ENCODE results near the gene PHACTR4.
"Not testable (repeated sequence)": the region's sequence is repeated elsewhere in the genome, so short reads cannot be mapped to it uniquely, and the experiment has no call there.

The PHACTR4 gene

DNA sequence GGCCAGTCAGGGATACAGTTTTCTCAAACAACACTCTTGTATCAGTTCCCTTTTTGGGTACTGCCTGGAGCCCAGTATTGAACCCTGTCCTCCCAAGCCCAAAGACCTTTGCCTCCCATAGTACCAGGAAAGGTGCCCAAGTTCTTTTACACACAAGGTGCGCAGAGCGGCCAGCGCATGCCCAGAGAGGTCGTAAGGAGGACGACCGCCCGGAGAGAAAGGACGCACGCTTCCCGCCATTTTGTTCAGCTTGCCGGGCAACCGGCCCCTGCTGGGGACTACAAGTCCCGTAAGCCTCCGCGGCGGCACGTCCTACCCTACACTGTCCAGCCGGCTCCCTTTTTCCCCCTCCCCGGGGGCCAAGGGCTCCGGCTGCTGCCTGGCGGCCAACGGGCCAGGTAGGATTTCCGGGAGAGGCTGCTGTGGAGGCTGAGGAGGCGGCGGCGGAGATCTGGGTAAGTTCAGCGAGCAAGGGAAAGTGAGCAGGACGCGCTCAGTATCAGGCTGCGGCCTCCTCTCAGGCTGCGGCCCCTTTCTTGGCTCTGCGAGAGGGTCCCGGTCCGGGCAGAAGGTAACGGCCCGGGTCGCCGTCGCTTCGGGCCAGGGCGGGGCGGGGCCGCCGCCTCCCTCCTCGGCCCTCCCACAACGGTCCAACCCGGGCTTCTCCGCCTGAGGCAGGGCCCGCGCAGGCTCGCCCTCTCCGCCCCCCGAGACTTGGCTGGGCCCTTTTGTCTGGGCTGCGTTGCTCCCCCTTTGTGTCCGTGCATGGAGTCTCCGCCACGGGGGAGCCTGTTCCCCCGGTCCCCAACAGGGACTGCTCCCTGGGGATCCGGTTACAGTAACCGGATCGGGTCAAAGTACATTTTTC, at the start of gene PHACTR4:
Gene PHACTR4, plus strand, starts transcription at position 370 of the 868 bp plus-strand sequence. CDS start 37,708 bp downstream, outside the sequence.
- DNase-seq = peak; percentile 78

DNA sequence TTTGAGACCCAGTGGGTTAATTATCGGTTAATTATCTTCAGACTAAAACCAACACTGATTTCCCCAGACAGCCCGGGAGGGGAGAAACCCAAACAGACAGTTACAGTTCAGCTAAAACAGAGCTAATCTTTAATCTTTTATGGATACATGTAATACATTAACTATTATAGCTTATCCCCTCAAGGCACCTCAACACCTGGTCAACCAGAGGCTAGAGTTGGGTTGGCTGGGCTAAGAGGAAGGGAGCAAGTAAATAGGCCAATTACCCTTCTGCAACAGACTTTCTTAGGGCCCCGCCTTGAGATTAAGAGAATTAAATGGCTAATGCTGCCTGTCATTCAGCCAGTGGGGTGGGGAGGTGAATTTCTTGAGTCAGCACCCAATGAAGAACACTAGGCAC, 47.3 kb upstream of the PHACTR4 start:
- no peak for DNase-seq

DNA sequence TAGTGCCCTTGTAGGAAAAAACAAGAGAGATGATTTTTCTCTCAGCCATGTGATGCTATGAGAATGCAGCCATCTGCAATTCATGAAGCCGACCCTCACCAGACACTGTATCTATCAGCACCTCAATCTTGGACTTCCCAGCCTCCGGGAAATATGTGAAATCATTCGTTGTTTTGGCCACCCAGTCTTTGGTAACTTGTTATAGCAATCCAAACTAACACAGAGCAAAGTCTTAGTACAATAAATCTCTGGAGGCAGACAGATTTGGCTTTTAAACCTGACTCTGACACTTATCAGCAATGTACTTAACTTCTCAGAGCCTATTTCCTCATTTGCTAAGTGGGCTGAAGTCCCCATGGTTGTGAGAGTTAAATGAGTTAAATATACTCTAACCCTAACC, 45.8 kb upstream of the PHACTR4 start:
- no peak for DNase-seq

DNA sequence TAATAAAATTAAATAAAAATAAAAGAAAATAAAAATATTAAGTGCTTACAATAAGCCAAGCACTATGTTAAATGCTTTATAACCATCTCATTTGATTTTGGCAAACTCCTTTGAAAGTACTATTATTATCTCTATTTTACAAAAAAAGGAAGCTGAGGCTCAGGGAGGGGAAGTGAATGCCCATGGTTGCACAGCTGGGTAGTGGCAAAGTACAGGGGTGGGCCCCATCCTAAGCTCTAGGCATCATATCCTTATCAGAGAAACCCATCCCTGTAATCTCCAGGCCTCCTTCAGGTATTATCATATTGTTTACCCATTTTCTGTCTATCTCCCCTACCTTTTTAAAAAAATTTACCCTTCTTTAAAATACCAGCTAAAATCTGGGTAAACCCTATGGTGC, 43.0 kb upstream of the PHACTR4 start:
- no peak for DNase-seq

DNA sequence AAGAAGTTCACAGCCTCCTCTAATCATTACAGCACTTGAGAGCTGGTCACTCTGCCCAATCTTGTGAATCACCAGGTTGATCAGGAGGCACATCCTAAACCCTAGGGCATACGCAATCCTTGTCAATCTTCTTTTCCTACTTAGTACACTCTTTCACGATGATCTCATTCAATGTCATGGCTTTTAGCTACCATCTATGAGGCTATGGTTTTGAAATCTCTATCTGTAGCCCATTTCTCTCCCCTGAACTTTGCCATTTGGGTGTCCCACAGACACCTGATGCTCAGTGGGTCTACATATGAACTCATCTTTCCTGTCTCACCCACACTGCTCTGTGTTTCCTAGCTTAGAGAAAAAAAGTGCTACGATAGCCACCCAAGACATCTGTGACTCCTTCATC, 42.6 kb upstream of the PHACTR4 start:
- no peak for DNase-seq

DNA sequence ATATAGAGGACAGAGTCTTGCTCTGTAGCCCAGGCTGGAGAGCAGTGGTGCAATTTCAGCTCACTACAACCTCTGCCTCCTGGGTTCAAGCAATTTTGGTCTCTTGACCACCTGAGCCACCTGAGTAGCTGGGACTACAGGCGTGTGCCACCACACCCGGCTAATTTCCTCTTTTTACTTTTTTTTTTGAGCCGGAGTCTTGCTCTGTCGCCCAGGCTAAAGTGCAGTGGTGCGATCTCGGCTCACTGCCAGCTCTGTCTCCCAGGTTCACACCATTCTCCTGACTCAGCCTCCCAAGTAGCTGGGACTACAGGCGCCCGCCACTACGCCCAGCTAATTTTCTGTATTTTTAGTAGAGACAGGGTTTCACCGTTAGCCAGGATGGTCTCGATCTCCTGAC, 42.1 kb upstream of the PHACTR4 start:
- DNase-seq = not testable (repeated sequence)

DNA sequence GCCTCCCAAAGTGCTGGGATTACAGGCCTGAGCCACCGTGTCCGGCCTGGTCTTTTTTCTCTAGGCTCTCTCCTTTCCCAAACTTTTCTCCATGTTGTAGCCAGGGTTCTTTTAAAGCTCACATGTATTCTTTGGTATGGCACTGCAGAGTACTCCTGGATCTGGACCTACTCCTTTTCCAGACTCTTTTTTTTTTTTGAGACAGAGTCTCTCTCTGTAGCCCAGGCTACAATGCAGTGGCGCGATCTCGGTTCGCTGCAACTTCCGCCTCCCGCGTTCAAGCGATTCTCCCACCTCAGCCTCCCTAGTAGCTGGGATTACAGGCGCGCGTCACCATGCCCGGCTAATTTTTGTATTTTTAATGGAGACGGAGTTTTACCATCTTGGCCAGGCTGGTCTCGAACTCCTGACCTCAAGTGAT, 41.3 kb upstream of the PHACTR4 start:
- DNase-seq = no peak

DNA sequence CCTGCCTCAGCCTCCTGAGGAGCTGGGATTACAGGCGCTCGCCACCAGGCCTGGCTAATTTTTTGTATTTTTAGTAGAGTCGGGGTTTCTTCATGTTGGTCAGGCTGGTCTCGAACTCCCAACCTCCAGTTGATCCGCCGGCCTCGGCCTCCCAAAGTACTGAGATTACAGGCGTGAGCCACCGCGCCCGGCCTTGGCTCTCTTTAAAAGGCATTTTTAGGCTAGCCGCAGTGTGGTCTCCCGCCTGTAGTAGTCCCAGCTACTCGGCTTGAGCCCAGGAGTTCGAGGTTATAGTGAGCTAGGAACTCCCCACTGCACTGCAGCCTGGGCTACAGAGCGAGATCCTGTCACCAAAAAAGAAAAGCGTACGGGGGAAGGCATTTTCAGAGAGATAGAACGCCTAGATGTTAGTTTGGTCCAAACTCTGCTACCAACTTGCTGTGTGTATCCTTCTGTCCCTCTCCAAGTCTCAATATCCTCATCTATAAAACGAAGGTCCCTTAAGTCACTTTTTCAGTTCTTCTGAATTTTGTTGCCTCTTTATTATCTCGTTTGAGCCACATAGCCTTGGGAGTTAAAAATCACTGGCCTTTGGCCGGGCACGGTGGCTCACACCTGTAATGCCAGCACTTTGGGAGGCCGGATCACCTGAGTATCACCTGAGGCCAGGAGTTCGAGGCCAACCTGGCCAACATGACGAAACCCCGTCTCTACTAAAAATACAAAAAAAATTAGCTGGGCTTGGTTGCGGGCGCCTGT, 40.0 kb upstream of the PHACTR4 start:
- DNase-seq = no peak

DNA sequence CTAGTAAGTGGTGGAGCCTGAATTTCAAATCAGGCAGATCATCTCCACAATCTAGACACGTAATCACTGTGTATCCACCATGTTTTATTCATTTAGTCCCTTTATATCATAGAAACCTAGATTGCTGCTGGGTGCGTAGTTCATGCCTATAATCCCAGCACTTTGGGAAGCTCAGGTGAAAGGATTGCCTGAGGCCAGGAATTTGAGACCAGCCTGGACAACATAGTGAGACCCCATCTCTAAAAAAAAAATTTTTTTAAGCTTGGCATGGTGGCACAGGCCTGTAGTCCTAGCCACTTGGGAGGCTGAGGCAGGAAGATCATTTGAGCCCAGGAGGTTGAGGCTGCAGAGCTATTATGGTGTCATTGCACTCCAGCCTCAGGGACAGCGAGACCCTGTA, 30.6 kb upstream of the PHACTR4 start:
- DNase-seq = no peak

DNA sequence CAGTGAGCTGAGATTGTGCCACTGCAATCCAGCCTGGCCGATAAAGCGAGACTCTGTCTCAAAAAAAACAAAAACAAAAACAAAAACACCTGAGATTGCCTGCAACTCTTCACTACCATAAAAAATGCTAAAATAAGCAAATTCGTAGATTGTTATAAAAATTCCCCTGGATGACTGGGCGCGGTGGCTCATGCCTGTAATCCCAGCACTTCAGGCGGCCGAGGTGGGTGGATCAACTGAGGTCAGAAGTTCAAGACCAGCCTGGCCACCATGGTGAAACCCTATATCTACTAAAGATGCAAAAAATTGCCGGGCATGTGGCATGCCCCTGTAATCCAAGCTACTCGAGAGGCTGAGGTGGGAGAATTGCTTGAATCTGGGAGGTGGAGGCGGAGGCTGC, 30.0 kb upstream of the PHACTR4 start:
- no peak for DNase-seq

DNA sequence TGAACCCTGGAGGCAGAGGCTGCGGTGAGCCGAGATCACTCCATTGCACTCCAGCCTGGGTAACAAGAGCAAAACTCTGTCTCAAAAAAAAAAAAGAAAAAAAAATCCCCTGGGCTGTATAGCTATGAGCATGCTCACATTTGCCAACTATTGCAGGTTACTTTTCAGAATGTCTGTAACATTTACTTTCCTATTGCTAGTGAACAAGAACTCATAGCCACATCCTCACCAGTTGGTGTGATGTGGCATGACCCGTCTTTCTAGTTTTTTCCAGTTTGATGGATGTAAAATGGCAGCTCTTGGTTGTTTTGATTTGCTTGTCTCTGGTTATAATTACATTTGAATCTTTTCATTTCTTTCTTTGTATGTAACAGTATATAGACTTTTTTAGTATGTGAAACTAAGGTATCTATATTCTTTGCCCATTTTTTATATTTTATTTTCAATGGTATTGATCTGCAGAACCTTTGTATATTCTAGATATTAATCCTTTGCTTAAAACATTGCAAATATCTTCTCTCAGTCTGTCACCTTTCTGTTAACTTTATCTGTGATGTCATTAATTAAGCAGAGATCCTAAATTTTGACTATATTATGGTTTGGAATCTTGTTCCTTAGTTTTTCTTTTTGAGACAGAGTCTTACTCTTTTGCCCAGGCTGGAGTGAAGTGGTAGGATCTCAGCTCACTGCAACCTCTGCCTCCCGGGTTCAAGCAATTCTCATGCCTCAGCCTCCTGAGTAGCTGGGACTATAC, 29.1 kb upstream of the PHACTR4 start:
- no peak for DNase-seq

DNA sequence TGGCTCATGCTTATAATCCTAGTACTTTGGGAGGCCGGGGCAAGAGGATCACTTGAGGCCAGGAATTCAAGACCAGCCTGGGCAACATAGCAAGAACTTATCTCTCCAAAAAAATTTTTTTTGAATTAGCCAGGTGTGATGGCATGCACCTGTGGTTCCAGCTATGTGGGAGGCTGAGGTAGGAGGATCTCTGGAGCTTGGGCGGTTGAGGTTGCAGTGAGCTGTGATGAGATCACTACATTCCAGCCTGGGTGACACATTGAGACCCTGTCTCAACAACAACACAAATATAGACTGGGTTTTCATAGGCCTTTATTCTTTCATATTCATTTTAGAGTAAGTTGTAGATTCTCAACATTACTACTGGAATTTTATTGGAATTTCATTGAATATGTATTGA, 27.9 kb upstream of the PHACTR4 start:
- no peak for DNase-seq

DNA sequence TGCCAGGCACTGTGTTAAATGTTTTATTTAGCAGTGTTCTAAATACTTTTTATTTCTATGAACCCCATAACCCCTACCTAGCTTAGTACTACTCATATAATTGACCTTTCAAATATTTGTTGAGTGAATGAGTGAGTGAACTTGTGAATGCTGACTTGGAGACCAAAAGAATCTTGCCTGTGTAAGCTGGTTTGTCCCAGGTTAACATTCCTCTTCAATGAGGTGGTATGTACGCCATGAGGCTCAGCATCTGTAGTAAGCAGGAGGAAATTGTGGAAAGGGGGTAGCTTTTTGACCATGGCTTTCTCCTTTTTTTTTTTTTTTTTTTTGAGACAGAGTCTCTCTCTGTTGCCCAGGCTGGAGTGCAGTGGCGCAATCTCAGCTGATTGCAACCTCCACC, 26.1 kb upstream of the PHACTR4 start:
- DNase-seq = no peak

DNA sequence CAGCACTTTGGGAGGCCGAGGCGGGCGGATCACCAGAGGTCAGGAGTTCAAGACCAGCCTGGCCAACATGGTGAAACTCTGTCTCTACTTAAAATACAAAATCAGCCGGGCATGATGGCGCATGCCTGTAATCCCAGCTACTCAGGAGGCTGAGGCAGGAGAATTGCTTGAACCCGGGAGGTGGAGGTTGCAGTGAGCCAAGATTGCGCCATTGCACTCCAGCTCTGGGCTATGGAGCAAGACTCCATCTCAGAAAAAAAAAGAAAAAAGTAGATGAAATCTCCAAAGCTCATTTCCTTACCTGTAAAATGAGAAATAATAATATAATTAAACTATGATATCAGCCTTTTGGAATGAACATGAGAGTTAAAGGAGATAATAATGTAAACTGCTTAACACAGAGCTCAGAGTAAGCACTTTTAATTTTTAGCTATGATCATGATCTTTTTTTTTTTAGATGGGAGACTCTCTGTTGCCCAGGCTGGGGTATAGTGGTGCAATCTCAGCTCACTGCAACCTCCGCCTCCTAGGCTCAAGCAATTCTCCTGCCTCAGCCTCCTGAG, 16.2 kb upstream of the PHACTR4 start:
- DNase-seq = not testable (repeated sequence)

DNA sequence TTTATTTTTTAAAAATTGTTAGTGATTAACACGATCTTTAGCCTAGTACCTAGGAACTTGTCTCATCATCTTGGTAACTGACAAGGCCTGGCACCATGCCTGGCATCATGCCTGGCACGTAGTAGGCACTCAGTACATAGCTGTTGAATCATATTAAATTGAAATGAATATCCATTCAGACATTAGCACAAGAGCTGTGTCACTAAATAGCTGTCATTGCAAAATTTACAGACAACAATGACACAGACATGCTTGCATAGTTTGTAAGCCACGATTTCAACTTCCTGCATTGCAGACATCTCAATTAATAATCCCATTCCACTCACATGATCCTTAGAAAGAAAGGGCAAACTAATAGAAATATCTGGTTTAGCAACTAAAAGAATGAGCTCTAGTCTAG, 15.4 kb upstream of the PHACTR4 start:
- no peak for DNase-seq

DNA sequence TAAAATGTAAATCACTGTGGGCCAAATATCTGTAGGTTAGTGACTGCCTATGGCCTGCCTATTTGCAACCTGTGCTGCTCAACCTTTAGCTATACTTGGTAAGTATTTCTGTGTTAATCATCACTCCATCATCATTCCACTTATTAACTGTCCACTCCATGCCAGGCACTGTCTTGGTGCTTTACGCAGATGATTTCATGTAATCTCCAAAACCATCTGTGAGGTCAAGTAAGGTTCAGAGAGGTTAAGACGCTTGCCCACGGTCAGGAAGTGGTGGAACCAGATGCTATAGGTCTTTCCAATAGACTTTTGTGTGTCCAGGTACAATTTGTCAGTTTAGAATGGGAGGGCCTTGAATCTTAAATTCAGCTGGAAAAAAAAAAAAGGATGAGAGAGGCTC, 10.8 kb upstream of the PHACTR4 start:
- no peak for DNase-seq

DNA sequence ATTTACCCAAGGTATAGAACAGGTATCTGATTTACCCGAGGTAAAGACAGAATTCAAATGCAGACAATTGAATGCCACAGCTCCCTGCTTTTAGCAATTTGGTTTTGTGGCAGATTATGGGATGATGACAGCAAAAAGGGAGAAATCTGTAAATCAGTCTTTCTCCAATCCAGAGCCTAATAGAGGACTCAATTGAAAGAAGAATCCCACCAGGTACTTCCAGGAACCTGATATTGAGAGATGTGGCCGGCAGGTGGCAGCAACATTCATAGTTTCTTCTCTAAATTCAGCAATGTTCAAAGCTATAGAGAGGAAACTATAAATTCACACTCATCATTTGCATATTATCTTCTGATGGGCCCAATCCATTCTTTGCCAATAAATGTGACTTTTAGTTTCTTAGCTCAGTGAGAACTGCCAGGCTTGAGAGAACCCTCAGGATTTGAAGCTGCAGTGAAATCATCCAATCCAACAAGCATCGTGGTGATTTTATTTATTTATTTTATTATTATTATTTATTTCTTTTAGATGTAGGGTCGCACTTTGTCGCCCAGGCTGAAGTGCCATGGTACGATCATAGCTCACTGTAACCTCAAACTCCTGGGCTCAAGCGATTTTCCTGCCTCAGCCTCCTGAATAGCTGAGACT, 9.8 kb upstream of the PHACTR4 start:
- peak; percentile 8 for DNase-seq

DNA sequence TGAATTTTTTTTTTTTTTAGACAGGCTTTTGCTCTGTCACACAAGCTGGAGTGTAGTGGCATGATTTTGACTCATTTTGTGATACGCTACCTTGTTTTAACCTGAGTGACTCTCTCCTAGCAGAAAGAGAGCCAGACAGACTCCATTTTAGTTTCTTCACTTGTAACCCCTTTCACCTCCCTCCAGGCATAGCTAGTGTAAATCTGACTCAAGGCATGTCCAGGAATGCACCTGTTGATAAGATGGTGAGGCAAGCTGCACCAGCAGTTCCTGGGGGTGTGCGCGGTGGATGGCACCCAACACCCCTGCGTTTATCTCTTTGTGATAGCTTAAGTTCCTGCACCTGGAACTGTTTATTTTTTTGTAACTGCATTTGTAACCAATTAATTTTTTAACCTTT, 4.7 kb upstream of the PHACTR4 start:
- no peak for DNase-seq

DNA sequence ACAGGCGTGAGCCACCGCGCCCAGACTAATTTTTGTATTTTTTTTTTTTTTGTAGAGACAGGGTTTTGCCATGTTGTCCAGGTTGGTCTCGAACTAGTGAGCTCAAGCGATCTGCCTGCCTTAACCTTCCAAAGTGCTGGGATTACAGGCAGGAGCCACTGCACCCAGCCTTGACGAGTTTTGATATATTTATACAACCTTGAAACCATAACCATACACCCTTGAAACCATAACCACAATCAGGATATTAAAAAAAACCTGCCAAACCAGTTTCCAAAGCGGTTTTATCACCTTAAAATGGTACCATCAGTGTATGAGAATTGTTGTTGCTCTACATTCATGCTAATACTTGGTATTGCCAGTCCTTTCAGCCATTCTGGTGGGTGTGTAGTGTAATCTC, 3.7 kb upstream of the PHACTR4 start:
- no peak for DNase-seq

DNA sequence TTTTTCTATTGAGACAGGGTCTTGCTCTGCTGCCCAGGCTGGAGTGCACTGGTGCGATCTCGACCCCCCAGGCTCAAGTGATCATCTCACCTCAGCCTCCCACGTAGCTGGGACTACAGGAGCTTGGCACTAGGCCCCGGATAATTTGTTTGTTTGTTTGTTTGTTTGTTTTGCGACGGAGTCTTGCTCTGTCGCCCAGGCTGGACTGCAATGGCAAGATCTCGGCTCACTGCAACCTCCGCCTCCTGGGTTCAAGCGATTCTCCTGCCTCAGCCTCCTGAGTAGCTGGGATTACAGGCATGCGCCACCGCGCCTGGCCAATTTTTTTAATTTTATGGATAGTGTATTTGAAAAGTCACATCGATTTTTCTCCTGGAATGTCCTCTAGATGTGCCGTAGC, 932 bp upstream of the PHACTR4 start:
- DNase-seq = not testable (repeated sequence)

DNA sequence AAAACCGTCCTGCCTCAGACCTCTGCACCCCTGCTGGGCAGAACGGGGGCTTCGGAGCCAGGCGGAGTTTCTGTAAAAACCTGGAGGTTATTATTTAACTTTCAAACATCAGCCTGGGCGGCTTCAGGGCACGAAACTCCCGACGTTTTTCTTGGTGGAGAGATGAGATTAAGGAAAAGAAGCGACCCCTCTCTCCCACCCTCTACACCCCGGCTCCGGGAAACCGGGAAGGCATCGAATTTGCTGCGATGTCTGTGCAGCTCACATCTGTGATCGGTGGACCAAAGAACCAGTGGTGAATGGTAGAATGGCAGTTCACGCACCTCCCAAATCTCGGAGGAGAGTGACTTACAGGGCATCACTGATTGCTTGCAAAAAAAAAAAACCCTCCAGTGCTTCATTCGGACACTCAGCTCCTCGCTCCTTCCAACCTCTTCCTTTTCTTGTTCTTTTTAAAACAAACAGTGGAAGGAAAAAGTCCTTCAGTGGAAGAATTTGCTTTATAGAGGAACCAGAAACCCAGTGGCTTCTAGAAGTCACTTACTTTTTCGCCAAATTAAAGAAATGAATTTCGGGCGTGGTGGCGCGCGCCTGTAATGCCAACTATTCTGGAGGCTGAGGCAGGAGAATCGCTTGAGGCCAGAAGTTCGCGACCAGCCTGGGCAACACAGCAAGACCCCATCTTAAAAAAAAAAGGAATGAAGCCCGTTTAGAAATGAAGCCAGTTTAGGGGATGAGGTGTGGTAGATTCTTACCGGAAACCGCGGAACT, 884 bp downstream of the PHACTR4 start:
- DNase-seq = no peak

DNA sequence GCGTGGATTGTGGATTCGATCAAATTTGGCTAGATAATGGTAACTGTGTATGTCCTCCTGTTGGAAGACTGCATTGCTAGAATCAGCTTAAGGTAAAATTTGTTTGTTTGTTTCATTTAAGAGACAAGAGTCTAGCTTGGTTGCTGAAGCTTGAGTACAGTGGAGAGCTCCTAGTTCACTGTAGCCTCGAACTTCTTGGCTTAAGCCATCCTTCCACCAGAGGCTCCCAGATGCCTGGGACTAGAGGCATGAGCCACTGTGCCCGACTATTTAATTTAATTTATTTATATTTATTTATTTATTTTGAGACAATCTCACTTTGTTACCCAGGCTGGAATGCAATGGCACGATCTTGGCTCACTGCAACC, 1.5 kb downstream of the PHACTR4 start:
- no peak for DNase-seq

Measured in NCI-H187 treated with DMSO at 0.1 percent for 48 hours (cell line).